IMR-90 (cell line): ENCODE measurements around the gene CADM2.

ENCODE experiments used
- CTCF ChIP-seq: conservative IDR thresholded peaks from 2 replicates; pipeline ENCODE4 v1.5.1; 2012; ENCODE audit warnings: mild to moderate bottlenecking, low read depth, low read length, improper control_type of control experiment
- MAFK ChIP-seq: IDR thresholded peaks from 2 replicates; pipeline ENCODE4 v1.6.1; 2012; ENCODE audit warnings: low read depth, low read length, improper control_type of control experiment
- MXI1 ChIP-seq: IDR thresholded peaks from 2 replicates; pipeline ENCODE4 v1.6.1; 2012; ENCODE audit warnings: low read depth, mild to moderate bottlenecking, low read length, moderate library complexity, borderline replicate concordance
- POLR2A ChIP-seq: IDR thresholded peaks from 2 replicates; pipeline ENCODE4 v1.6.1; 2012; ENCODE audit warnings: mild to moderate bottlenecking, low read depth, low read length
- RCOR1 ChIP-seq: IDR thresholded peaks from 2 replicates; pipeline ENCODE4 v1.6.1; 2012; ENCODE audit warnings: mild to moderate bottlenecking, low read length, improper control_type of control experiment; ENCODE audit not compliant: insufficient replicate concordance
- SMC3 ChIP-seq: fragments of 150-350 bp; IDR thresholded peaks from 2 replicates; pipeline ENCODE4 v1.6.1; 2016; ENCODE audit warnings: low read depth, mild to moderate bottlenecking, antibody characterized with exemption, low read length, moderate library complexity

GRCh38 chr3:85120879-85121278, 162.1 kb downstream of the CADM2 start:
- TF ChIP-seq CTCF = no peak
- TF ChIP-seq POLR2A = no peak
- no peak for TF ChIP-seq MXI1
- TF ChIP-seq SMC3 = no peak
- TF ChIP-seq RCOR1 = no peak
- TF ChIP-seq MAFK = no peak
